Measurements from ENCODE around the gene DCC. TPM values are rescaled to one million over a fixed set of nuclear protein-coding genes. Genes with fewer than 3 reads are reported as not detected.

DCC gene
- total RNA-seq, 1 experiment from 2014 or later = 0.72 TPM

GRCh38 chr18:52345428-52345827 is 5.4 kb downstream of the DCC start:
- CTCF ChIA-PET = no interaction called here
- no peak overlapping the region for H3K4me3 Mint-ChIP-seq
- H3K27ac Mint-ChIP-seq = no peak overlapping the region
- DNase-seq (ENCODE audit: low spot score) = no peak
- H3K36me3 Mint-ChIP-seq = 0 out of 2 replicates have a peak, but pooled peaks cover 2% of the 10 kb centered on the region
- H3K4me1 Mint-ChIP-seq = peaks cover 12% of the 10 kb centered on the region
- no peak for ATAC-seq
- H3K27me3 Mint-ChIP-seq (ENCODE audit: low read depth) = no peaks in the 10 kb centered on the region
- TF ChIP-seq ESRRA (CRISPR knock-in tag; IDR thresholded peaks at IDR 0.05; ENCODE audit: borderline replicate concordance) = no peak
- no peak for TF ChIP-seq OVOL2 (CRISPR knock-in tag; IDR thresholded peaks at IDR 0.05; ENCODE audit: borderline replicate concordance)
- TF ChIP-seq ZBTB43 (CRISPR knock-in tag; IDR thresholded peaks at IDR 0.05) = no peak
- TF ChIP-seq TCF7 (CRISPR knock-in tag; IDR thresholded peaks at IDR 0.05; ENCODE audit: low read depth) = no peak
- TF ChIP-seq ARID4B (CRISPR knock-in tag; IDR thresholded peaks at IDR 0.05; ENCODE audit: borderline replicate concordance) = no peak
- no peak for TF ChIP-seq ZNF263 (CRISPR knock-in tag; IDR thresholded peaks at IDR 0.05; ENCODE audit: low read depth)
- no peak for TF ChIP-seq ETV6 (CRISPR knock-in tag; IDR thresholded peaks at IDR 0.05)
- TF ChIP-seq MYBL2 (CRISPR knock-in tag; IDR thresholded peaks at IDR 0.05) = no peak
- TF ChIP-seq FOXK1 (CRISPR knock-in tag; IDR thresholded peaks at IDR 0.05) = no peak
- TF ChIP-seq ZSCAN18 (CRISPR knock-in tag; IDR thresholded peaks at IDR 0.05) = no peak
- no peak for TF ChIP-seq FOXP4 (CRISPR knock-in tag; IDR thresholded peaks at IDR 0.05)
- TF ChIP-seq SMAD3 (CRISPR knock-in tag; IDR thresholded peaks at IDR 0.05; ENCODE audit: borderline replicate concordance) = no peak
- TF ChIP-seq ATF2 (CRISPR knock-in tag; IDR thresholded peaks at IDR 0.05; ENCODE audit: borderline replicate concordance, low read depth) = no peak
- POLR2A ChIA-PET = no interaction called here
- H3K9me3 Mint-ChIP-seq = peaks cover 7% of the 10 kb centered on the region

GRCh38 chr18:52348209-52348608 is 8.2 kb downstream of the DCC start:
- CTCF ChIA-PET = no interaction called here
- POLR2A ChIA-PET = no interaction called here
- ATAC-seq (peak; percentile 57), DNase-seq (ENCODE audit: low spot score) (peak; percentile 47)
- Mint-ChIP-seq H3K36me3 (0 out of 2 replicates have a peak, but pooled peaks cover 2% of the 10 kb centered on the region), H3K4me3 (no peak overlapping the region), H3K27me3 (ENCODE audit: low read depth) (no peaks in the 10 kb centered on the region), H3K27ac (0 out of 2 replicates have a peak overlapping the region, but pooled peaks have one; percentile 57), H3K4me1 (peaks cover 6% of the 10 kb centered on the region), H3K9me3 (peaks cover 7% of the 10 kb centered on the region)
- TF ChIP-seq NFE2L1 (CRISPR knock-in tag; IDR thresholded peaks at IDR 0.05) (peak; percentile 94), CTCF (IDR thresholded peaks at IDR 0.05) (peak; percentile 61), ZBTB43 (CRISPR knock-in tag; IDR thresholded peaks at IDR 0.05) (no peak), GTF2I (CRISPR knock-in tag; conservative IDR thresholded peaks at IDR 0.05) (peak; percentile 88)
